ENCODE data around the gene SIX2.

DNA sequence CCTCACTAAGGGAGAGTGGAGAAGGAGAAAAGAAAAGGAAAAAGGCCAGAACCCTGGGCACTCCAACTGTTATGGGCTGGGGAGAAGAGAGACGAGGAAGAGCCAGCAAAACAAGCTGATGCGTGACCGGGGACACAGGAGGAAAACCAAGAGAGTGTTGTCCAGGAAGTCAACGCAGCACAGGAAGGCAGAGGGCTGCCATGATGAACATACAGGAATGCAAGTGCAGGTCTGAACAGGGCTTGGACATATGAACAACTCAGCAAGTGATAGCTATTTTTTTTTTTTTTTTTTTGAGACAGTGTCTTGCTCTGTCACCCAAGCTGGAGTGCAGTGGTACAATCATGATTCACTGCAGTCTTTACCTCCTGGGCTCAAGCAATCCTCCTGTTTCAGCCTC, 39.3 kb downstream of the SIX2 start:
- TF ChIP-seq L3MBTL2 (conservative IDR thresholded peaks at IDR 0.05) (no peak), FOXM1 (IDR thresholded peaks at IDR 0.05; ENCODE audit: borderline replicate concordance) (no peak), ELF4 (IDR thresholded peaks at IDR 0.05) (no peak), PKNOX1 (IDR thresholded peaks at IDR 0.05) (no peak), BHLHE40 (IDR thresholded peaks at IDR 0.05; ENCODE audit: borderline replicate concordance) (no peak), SP1 (IDR thresholded peaks at IDR 0.05) (no peak), CTBP1 (IDR thresholded peaks at IDR 0.05; ENCODE audit: borderline replicate concordance) (no peak), SUZ12 (IDR thresholded peaks at IDR 0.05) (no peak)

Data from HEK293T (cell line).